Stimulated activated CD8-positive, alpha-beta memory T cell treated with anti-CD3 and anti-CD28 coated beads, Interleukin-4, amount 100 ng/mL, for 4 hours (primary cell): ENCODE results near the gene SLC35B3.
"Not testable (repeated sequence)": the region's sequence is repeated elsewhere in the genome, so short reads cannot be mapped to it uniquely, and the experiment has no call there.

Source experiments
- DNase-seq, 2 donors: peaks; one replicate each; pipeline ENCODE4 v3.0.0-alpha.2; 2020; ENCODE audit warnings: low read depth in 2 of 2, low spot score in 1 of 2

The SLC35B3 gene

DNA sequence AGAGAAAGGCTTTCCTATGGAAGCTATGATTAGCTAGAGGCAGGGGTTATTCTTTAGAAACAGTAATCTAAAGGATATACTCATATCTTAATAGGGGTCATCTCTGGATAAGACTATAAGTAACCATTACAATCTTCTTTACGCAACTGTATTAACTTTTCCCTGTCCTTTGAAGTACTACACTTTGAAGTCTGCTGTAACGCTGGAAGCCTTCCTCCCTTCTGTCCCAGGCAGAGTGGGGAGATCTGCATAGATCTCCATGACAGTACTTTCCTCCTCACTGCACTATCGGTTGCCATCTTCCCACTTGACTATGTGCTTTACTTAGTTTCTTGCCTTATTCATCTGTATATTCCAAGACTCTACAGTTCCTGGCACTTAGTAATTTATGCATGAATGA, 20.1 kb downstream of the SLC35B3 start:
- DNase-seq = no peak

- no peak for DNase-seq
Measured at GRCh38 chr6:8414844-8415243, 20.5 kb downstream of the SLC35B3 start.

GRCh38 chr6:8405946-8406345, 29.4 kb downstream of the SLC35B3 start:
- DNase-seq = not testable (repeated sequence)

GRCh38 chr6:8402546-8402945, 32.8 kb downstream of the SLC35B3 start:
- DNase-seq = no peak

DNA sequence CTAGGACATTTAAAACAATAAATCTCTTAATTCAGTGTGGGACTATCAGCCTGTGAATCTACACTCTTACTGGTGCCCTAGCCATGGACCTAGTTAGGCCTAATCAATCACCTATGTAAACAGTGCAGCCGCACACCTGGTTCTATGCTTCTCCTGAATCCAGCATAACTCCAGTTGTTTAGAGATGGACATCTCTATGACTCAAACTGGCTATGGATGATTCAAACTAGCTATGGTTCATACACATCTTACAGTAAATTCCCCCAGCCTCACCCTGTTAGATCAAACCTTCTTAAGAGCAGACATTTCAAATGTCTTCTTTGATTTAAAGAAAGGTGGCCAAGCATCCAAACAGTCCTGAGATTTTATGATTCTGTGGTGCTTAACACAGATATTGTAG, 34.7 kb downstream of the SLC35B3 start:
- DNase-seq = no peak

DNA sequence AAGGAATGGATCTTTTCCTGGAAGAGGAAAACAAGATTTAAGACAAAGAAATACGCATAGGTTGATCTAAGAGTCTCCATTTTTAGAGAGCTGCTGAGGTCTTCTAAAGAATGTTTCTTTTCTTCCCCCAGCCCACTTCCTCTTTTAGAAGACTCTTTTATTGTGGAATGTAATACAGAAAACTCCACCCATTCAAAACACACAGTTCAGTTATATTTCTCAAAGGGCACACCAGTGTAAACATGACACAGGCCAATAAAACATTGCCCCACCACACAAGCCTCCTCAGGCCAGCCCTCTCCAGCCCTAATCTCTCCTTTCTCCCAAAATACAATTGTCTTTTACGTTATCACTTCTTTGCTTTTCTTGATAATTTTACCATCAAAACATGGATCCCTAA, 42.8 kb downstream of the SLC35B3 start:
- DNase-seq = no peak

- DNase-seq = no peak
Measured at GRCh38 chr6:8391934-8392333, 43.4 kb downstream of the SLC35B3 start.

GRCh38 chr6:8389036-8389818, 46.1 kb downstream of the SLC35B3 start:
- DNase-seq = no peak

GRCh38 chr6:8387942-8388437, 47.4 kb downstream of the SLC35B3 start:
- no peak for DNase-seq

DNA sequence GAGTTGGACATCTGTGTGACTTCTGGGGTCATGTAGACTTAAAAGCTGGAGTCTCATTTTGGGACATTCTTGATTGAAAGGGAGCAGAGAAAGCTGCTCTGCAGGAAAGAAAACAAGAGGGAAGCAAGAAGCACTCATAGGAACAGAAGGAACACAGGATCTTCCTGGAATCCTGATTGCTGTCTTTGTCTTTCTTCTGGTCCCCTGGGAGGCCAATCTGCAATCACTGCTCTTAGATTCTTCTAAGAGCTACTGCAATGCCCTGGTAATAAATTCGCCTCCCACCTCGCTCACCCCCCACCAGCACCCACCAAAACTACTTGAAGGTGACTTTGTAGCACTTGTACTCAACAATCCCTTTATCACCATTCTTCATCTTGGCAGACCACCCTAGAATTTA, 51.8 kb downstream of the SLC35B3 start:
- no peak for DNase-seq

GRCh38 chr6:8382434-8382833, 52.9 kb downstream of the SLC35B3 start:
- DNase-seq = no peak

DNA sequence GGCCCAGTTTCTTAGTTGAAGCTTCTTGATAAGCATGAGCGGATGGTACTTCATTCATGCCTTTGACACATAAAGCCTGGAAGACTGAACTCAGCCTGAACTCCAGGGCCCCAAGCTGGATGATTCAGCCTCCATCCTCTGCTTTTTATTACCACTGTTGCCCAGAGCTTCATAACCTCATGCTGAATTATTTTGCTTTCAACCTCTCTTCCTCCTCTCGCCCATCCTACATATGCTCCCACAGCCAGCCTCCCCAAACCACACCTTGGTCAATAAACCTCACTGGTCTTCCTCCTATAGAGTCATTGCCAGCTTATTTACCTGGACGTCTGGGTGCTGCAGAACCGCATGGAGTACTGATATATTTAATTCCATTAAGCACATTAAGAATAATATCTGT, 59.4 kb downstream of the SLC35B3 start:
- no peak for DNase-seq
